ENCODE data around the gene MPO. TPM values are rescaled to one million over a fixed set of nuclear protein-coding genes. Genes with fewer than 3 reads are reported as not detected.
A peak's percentile ranks its signal among the peaks of the same experiment; 100 is the strongest.

The MPO gene
- total and polyA plus RNA-seq, 2 of the 8 experiments (the other 6 are each of a cell fraction or from before 2014, with no cell fraction given), result 0.06 to 0.74 TPM

DNA sequence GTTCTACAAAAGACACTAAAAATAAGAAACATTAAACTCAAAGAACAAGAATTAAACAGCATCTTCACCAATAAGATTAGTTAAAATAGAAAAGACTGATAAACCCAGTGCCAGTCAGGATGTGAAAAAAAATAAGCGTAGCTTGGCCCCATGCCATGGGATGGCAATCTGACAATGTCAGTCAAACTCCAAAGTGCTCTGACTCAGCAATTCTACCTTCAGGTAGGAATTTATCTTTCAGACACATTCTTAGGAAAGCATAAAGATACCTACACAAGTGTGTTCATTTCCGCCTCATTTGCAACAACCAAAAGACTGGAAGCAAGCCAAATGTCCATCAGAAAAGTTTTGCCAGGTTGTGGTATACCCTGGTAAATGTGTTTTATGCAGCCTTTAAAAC is 9.1 kb upstream of the MPO start (continued):
- TF ChIP-seq CHD7 (IDR thresholded peaks at IDR 0.05; ENCODE audit: insufficient replicate concordance, low read length), result no peak
- TF ChIP-seq MAFK (IDR thresholded peaks at IDR 0.05; ENCODE audit: low read depth, low read length), result 0 out of 2 replicates have a peak, but pooled peaks have one; percentile 47
- peak; percentile 55; the same call in 1 of the 2 replicates for TF ChIP-seq BACH1 (IDR thresholded peaks at IDR 0.05; ENCODE audit: low read length)
- TF ChIP-seq JUND (IDR thresholded peaks at IDR 0.05; ENCODE audit: low read length), result no peak
